ENCODE measurements around the gene ATG10. TPM values are rescaled to one million over a fixed set of nuclear protein-coding genes. Genes with fewer than 3 reads are reported as not detected.

ATG10 gene
- polyA plus RNA-seq, 1 experiment = 1.7 TPM

DNA sequence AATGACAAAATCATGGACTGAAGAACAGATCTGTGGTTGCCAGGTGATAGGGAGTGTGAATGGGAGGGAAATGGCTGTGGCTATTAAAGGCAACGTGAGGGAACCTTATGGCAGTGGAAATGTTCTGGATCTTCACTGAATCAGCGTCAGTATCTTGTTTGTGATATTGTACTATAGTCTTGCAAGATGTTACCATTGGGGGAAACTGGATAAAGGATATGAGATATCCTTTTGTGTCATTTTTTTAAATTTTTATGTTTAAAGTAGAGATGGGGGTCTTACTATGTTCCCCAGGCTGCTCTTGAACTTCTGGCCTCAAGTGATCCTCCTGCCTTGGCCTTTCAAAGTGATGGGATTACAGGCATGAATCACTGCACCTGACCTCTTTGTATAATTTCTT, 210.8 kb downstream of the ATG10 start:
- H3K27me3 ChIP-seq (ENCODE audit: control insufficient read depth, insufficient read depth, low read length) = no peaks in the 10 kb centered on the region
- ChIA-PET POLR2A (no interaction called here), CTCF (no interaction called here)
- DNase-seq (ENCODE audit: low read depth) = no peak
- H3K36me3 ChIP-seq (ENCODE audit: control insufficient read depth, insufficient read depth, low read length) = no peaks in the 10 kb centered on the region
- H3K4me3 ChIP-seq (ENCODE audit: low read depth, low read length) = no peak overlapping the region
- TF ChIP-seq, protein P1, sequence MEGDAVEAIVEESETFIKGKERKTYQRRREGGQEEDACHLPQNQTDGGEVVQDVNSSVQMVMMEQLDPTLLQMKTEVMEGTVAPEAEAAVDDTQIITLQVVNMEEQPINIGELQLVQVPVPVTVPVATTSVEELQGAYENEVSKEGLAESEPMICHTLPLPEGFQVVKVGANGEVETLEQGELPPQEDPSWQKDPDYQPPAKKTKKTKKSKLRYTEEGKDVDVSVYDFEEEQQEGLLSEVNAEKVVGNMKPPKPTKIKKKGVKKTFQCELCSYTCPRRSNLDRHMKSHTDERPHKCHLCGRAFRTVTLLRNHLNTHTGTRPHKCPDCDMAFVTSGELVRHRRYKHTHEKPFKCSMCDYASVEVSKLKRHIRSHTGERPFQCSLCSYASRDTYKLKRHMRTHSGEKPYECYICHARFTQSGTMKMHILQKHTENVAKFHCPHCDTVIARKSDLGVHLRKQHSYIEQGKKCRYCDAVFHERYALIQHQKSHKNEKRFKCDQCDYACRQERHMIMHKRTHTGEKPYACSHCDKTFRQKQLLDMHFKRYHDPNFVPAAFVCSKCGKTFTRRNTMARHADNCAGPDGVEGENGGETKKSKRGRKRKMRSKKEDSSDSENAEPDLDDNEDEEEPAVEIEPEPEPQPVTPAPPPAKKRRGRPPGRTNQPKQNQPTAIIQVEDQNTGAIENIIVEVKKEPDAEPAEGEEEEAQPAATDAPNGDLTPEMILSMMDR (IDR thresholded peaks at IDR 0.05; ENCODE audit: insufficient read depth, low read depth, low read length) = no peak

DNA sequence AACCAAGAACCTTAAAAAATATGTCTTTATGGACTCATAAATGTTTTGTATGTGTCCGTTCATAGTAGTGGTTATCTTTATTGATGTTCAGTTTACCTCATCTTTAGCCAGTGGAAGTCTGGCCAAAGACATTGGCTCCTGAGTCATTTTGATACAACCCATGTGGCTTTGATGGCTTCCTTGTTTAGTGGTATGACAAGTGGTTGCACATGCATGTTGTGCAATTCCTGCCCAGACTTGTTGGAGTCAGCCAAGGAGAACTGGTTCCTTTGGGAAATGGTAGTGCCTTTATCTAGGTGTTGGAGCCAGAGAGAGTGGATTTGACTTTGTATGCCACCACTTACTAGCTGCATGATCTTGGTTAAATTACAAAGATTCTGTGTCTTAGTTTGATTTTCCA, 212.0 kb downstream of the ATG10 start:
- Histone ChIP-seq H3K36me3 (ENCODE audit: control insufficient read depth, insufficient read depth, low read length) (no peaks in the 10 kb centered on the region), H3K27me3 (ENCODE audit: control insufficient read depth, insufficient read depth, low read length) (no peaks in the 10 kb centered on the region), H3K4me3 (ENCODE audit: low read depth, low read length) (no peak overlapping the region)
- DNase-seq (ENCODE audit: low read depth) = no peak
- TF ChIP-seq, protein P1 (IDR thresholded peaks at IDR 0.05; ENCODE audit: insufficient read depth, low read depth, low read length) = no peak
- ChIA-PET CTCF (no interaction called here), POLR2A (no interaction called here)

DNA sequence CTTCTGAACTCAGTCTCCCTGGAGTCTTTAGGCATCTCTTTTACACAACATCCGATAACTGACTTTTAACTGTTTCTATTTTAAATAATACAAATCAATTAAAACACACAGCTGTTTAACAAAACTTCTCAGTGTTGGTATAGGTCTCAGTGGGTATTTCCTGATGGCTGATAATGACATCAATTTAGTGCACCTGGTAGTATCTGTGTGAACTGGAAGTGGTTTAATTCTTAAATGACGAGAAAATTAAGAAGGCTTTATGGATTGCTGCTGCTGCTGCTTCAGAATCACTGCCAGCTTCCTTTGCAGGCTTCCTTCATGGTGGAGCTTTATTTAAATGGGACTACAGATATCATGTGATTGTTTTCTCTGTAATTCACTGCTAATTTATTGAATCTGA, 214.0 kb downstream of the ATG10 start:
- Histone ChIP-seq H3K4me3 (ENCODE audit: low read depth, low read length) (no peak overlapping the region), H3K27me3 (ENCODE audit: control insufficient read depth, insufficient read depth, low read length) (no peaks in the 10 kb centered on the region), H3K36me3 (ENCODE audit: control insufficient read depth, insufficient read depth, low read length) (no peaks in the 10 kb centered on the region)
- ChIA-PET CTCF (no interaction called here), POLR2A (no interaction called here)
- TF ChIP-seq, protein P1 (IDR thresholded peaks at IDR 0.05; ENCODE audit: insufficient read depth, low read depth, low read length) = no peak
- DNase-seq (ENCODE audit: low read depth) = no peak

DNA sequence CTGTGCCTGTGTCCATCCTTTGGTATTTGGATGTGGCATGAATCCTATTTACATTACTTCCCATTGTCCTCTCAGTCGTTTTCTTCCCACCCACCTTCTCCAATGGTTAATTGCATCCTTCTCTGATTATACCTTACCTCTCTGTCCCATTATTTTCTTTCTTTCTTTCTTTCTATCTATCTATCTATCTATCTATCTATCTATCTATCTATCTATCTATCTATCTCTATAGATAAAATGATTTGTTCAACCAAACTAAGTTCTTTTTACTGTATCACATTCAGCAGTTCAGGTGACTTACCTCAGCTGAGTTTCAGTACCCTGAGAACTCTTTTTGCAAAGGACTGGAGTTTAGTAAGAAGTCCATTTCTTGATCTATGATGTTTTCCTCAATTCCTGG, 225.7 kb downstream of the ATG10 start:
- ChIA-PET POLR2A (no interaction called here), CTCF (interaction anchor here (1.1 kb wide), 1 partner anchor 22 kb away, joined by 3 read pairs; no protein-coding TSS in a partner anchor)
- no peak overlapping the region for H3K4me3 ChIP-seq (ENCODE audit: low read depth, low read length)
- H3K27me3 ChIP-seq (ENCODE audit: control insufficient read depth, insufficient read depth, low read length) = no peaks in the 10 kb centered on the region
- no peak for DNase-seq (ENCODE audit: low read depth)
- no peaks in the 10 kb centered on the region for H3K36me3 ChIP-seq (ENCODE audit: control insufficient read depth, insufficient read depth, low read length)
- TF ChIP-seq, protein P1 (IDR thresholded peaks at IDR 0.05; ENCODE audit: insufficient read depth, low read depth, low read length) = no peak

DNA sequence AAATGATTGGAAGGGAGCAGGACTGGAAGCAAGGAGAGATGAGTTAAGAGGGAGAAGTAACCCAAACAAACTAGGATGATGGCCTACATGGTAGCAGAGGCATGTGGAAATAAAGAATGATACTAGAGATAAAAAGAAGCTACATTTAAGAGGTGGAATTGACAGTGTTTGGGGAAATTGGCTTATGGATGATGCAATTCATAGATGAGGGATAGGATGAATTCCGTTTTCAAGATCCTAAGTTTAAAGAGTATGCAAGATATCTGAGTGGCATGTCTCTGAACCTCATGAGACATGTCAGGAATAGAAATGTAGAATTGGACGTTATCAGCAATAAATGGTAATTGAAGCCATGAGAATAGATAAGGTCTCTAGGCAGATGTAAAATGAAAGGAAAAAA, 232.7 kb downstream of the ATG10 start:
- Histone ChIP-seq H3K27me3 (ENCODE audit: control insufficient read depth, insufficient read depth, low read length) (no peaks in the 10 kb centered on the region), H3K36me3 (ENCODE audit: control insufficient read depth, insufficient read depth, low read length) (no peaks in the 10 kb centered on the region), H3K4me3 (ENCODE audit: low read depth, low read length) (no peak overlapping the region)
- ChIA-PET CTCF (no interaction called here), POLR2A (no interaction called here)
- TF ChIP-seq, protein P1 (IDR thresholded peaks at IDR 0.05; ENCODE audit: insufficient read depth, low read depth, low read length) = no peak
- DNase-seq (ENCODE audit: low read depth) = no peak

Measured in BJ (cell line).